Thyroid gland (tissue), 4 donors: Measurements from ENCODE around the gene ANKMY1.

ENCODE experiments used
- CTCF ChIP-seq, 6 experiments: fragments of 200-600 bp in 3 of 6; fragments of 450-650 bp in 3 of 6; sonication (generic) in 3 of 6; IDR thresholded peaks; one replicate each; pipeline ENCODE4 v1.5.1; 2016 to 2019; ENCODE audit warnings: antibody characterized with exemption in 6 of 6, mild to moderate bottlenecking in 2 of 6, inconsistent platforms in 1 of 6, moderate library complexity in 1 of 6
- POLR2A ChIP-seq, 2 donors: fragments of 450-650 bp; IDR thresholded peaks; one replicate each; pipeline ENCODE4 v1.6.1; 2017; ENCODE audit warnings: antibody characterized with exemption in 2 of 2, mild to moderate bottlenecking in 2 of 2, moderate library complexity in 1 of 2

GRCh38 chr2:240528406-240529040 is 29.3 kb downstream of the ANKMY1 start:
- TF ChIP-seq POLR2A (IDR thresholded peaks at IDR 0.05) (no peak), CTCF (IDR thresholded peaks at IDR 0.05) (no peak)
